HepG2 (cell line): Measurements from ENCODE around the gene DRAM1. TPM values are rescaled to one million over a fixed set of nuclear protein-coding genes. Genes with fewer than 3 reads are reported as not detected.
A peak's percentile ranks its signal among the peaks of the same experiment; 100 is the strongest.

Source experiments
- BRCA1 ChIP-seq: sonication (generic); formaldehyde crosslinking; IDR thresholded peaks from 2 replicates; pipeline ENCODE4 v1.4.0; 2020; ENCODE audit warnings: missing genetic modification reagents
- DNMT1 ChIP-seq: sonication (generic); formaldehyde crosslinking; IDR thresholded peaks from 2 replicates; pipeline ENCODE4 v1.5.1; 2020; ENCODE audit warnings: mild to moderate bottlenecking, missing genetic modification reagents
- ETV5 ChIP-seq: IDR thresholded peaks from 2 replicates; pipeline ENCODE4 v1.6.1; 2018; ENCODE audit warnings: missing biosample characterization, missing genetic modification reagents, inconsistent platforms, borderline replicate concordance
- FLYWCH1 ChIP-seq: sonication (generic); formaldehyde crosslinking; IDR thresholded peaks from 2 replicates; pipeline ENCODE4 v1.8.1; 2023; ENCODE audit warnings: mild to moderate bottlenecking, missing genetic modification reagents
- FOXC1 ChIP-seq: sonication (generic); formaldehyde crosslinking; IDR thresholded peaks from 2 replicates; pipeline ENCODE4 v1.8.0; 2022; ENCODE audit warnings: mild to moderate bottlenecking, missing genetic modification reagents, borderline replicate concordance
- HOMEZ ChIP-seq: IDR thresholded peaks from 2 replicates; pipeline ENCODE4 v1.6.1; 2016; ENCODE audit warnings: low read depth
- JUN ChIP-seq: sonication (generic); formaldehyde crosslinking; IDR thresholded peaks from 2 replicates; pipeline ENCODE4 v1.4.0; 2020; ENCODE audit warnings: mild to moderate bottlenecking, missing genetic modification reagents
- KLF11 ChIP-seq: IDR thresholded peaks from 2 replicates; pipeline ENCODE4 v1.6.1; 2016; ENCODE audit warnings: missing compliant biosample characterization
- RARG ChIP-seq: sonication (generic); formaldehyde crosslinking; IDR thresholded peaks from 2 replicates; pipeline ENCODE4 v1.4.0; 2020; ENCODE audit warnings: low read depth, mild to moderate bottlenecking, missing genetic modification reagents
- SMARCE1 ChIP-seq: fragments of 450-650 bp; IDR thresholded peaks from 2 replicates; pipeline ENCODE4 v1.6.1; 2017; ENCODE audit warnings: borderline replicate concordance
- ZFP37 ChIP-seq: sonication (generic); formaldehyde crosslinking; IDR thresholded peaks from 2 replicates; pipeline ENCODE4 v1.4.0; 2020; ENCODE audit warnings: missing genetic modification reagents, borderline replicate concordance
- ZNF205 ChIP-seq: IDR thresholded peaks from 2 replicates; pipeline ENCODE4 v1.6.1; 2018; ENCODE audit warnings: missing biosample characterization, missing genetic modification reagents
- ZNF263 ChIP-seq: sonication (generic); formaldehyde crosslinking; IDR thresholded peaks from 2 replicates; pipeline ENCODE4 v1.4.0; 2020; ENCODE audit warnings: missing genetic modification reagents
- ZNF775 ChIP-seq: sonication (generic); formaldehyde crosslinking; IDR thresholded peaks from 2 replicates; pipeline ENCODE4 v1.4.0; 2020; ENCODE audit warnings: missing genetic modification reagents, mild to moderate bottlenecking, moderate library complexity, borderline replicate concordance
- polyA plus RNA-seq, 8 experiments: library from polyadenylated mRNA; depleted of rRNA in 3 of 8; stranded (reverse) in 7 of 8; unstranded in 1 of 8; fragments of >200 nt; fragmentation: Illumina TruSeq in 4 of 8; extraction: Trizol in 4 of 8; gene quantifications; 2 replicates each; pipeline versions ENCODE4 v1.2.1 to v1.2.3, GENCODE V29; 2011 to 2016; ENCODE audit warnings: low read depth in 4 of 8, missing spikeins in 1 of 8, mixed read lengths in 1 of 8; ENCODE audit not compliant: insufficient read depth in 1 of 8
- total RNA-seq, 5 experiments: library from RNA; depleted of rRNA; stranded (reverse); fragments of >200 nt; fragmentation: Illumina TruSeq; extraction: Trizol; gene quantifications; 2 replicates each; pipeline ENCODE4 v1.2.3, GENCODE V29; 2016; ENCODE audit warnings: low read depth in 1 of 5
- TF ChIP-seq, protein P1 (sequence below): sonication (generic); formaldehyde crosslinking; IDR thresholded peaks from 2 replicates; pipeline ENCODE4 v1.5.1; 2020; ENCODE audit warnings: missing genetic modification reagents, mild to moderate bottlenecking, borderline replicate concordance
- TF ChIP-seq, protein P2 (sequence below): sonication (generic); formaldehyde crosslinking; IDR thresholded peaks from 2 replicates; pipeline ENCODE4 v1.4.0; 2020; ENCODE audit warnings: missing genetic modification reagents, borderline replicate concordance
- TF ChIP-seq, protein P3 (sequence below): sonication (generic); formaldehyde crosslinking; IDR thresholded peaks from 2 replicates; pipeline ENCODE4 v1.5.1; 2020; ENCODE audit warnings: mild to moderate bottlenecking, missing genetic modification reagents, borderline replicate concordance

Gene DRAM1
- total and polyA plus RNA-seq, 2 of the 13 experiments (the other 11 are each of a cell fraction or from before 2014, with no cell fraction given), result 20.9 to 32.6 TPM

DNA sequence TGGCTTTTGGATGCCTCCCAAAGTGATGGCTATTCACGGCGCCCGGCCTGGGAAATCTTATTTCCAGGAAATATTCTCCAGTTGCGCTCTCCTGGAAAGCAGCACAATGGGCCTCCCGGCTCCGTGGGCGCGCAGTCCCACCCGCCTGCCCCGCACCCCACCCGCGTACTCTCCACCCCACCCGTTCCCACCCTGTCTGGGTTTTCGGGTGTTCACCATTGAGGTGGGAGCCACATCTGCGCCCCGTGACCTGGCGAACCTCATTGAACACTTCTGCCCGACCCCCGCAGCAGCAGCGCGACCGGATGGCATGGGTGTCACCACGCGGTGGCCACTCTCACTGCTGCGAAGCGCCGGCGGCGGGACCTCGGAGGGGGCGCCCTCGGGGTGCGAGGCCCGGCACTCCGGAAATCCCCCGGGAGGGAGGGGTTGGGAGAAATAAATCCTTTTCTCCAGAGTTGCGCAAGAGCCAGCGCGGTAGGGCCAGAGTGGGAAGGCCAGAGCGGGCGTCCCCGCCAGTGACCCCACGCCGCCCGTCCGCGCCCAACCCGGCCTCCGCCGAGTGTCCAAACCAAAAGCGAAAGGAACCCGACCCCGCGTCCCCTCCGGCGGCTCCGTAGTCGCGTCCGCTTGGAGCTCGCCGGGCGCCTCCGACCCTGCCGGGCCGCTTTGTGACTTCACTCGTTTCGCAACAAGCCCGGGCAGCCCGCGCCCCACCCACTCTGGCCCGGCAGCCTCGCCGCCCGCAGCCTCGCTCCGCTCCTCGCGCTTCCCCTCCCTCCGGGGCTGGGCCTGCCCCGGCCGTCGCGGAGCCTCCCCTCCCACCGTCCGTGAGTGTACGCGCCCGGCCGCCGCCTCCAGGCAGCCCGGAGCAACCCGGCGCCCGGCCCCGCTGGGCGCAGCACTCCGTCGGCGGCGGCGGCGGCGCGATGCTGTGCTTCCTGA is at the start of gene DRAM1 (continued):
- TF ChIP-seq ZNF263 (CRISPR knock-in tag) (no peak), ZFP37 (CRISPR knock-in tag) (peak; percentile 67), RARG (CRISPR knock-in tag) (0 out of 2 replicates have a peak, but pooled peaks have one; percentile 21), ZNF205 (CRISPR knock-in tag) (no peak), ETV5 (CRISPR knock-in tag) (peak; percentile 93), SMARCE1 (no peak), ZNF775 (CRISPR knock-in tag) (no peak), BRCA1 (CRISPR knock-in tag) (no peak), FLYWCH1 (no peak), KLF11 (CRISPR knock-in tag) (0 out of 2 replicates have a peak, but pooled peaks have one; percentile 52), HOMEZ (CRISPR knock-in tag) (no peak), DNMT1 (CRISPR knock-in tag) (no peak; the same call in 1 of the 2 replicates), FOXC1 (CRISPR knock-in tag) (no peak; the same call in 1 of the 2 replicates), JUN (no peak)
- TF ChIP-seq, protein P1, sequence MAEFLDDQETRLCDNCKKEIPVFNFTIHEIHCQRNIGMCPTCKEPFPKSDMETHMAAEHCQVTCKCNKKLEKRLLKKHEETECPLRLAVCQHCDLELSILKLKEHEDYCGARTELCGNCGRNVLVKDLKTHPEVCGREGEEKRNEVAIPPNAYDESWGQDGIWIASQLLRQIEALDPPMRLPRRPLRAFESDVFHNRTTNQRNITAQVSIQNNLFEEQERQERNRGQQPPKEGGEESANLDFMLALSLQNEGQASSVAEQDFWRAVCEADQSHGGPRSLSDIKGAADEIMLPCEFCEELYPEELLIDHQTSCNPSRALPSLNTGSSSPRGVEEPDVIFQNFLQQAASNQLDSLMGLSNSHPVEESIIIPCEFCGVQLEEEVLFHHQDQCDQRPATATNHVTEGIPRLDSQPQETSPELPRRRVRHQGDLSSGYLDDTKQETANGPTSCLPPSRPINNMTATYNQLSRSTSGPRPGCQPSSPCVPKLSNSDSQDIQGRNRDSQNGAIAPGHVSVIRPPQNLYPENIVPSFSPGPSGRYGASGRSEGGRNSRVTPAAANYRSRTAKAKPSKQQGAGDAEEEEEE (CRISPR knock-in tag), result no peak
- TF ChIP-seq, protein P2, sequence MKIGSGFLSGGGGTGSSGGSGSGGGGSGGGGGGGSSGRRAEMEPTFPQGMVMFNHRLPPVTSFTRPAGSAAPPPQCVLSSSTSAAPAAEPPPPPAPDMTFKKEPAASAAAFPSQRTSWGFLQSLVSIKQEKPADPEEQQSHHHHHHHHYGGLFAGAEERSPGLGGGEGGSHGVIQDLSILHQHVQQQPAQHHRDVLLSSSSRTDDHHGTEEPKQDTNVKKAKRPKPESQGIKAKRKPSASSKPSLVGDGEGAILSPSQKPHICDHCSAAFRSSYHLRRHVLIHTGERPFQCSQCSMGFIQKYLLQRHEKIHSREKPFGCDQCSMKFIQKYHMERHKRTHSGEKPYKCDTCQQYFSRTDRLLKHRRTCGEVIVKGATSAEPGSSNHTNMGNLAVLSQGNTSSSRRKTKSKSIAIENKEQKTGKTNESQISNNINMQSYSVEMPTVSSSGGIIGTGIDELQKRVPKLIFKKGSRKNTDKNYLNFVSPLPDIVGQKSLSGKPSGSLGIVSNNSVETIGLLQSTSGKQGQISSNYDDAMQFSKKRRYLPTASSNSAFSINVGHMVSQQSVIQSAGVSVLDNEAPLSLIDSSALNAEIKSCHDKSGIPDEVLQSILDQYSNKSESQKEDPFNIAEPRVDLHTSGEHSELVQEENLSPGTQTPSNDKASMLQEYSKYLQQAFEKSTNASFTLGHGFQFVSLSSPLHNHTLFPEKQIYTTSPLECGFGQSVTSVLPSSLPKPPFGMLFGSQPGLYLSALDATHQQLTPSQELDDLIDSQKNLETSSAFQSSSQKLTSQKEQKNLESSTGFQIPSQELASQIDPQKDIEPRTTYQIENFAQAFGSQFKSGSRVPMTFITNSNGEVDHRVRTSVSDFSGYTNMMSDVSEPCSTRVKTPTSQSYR (CRISPR knock-in tag), result no peak; the same call in 1 of the 2 replicates
- TF ChIP-seq, protein P3, sequence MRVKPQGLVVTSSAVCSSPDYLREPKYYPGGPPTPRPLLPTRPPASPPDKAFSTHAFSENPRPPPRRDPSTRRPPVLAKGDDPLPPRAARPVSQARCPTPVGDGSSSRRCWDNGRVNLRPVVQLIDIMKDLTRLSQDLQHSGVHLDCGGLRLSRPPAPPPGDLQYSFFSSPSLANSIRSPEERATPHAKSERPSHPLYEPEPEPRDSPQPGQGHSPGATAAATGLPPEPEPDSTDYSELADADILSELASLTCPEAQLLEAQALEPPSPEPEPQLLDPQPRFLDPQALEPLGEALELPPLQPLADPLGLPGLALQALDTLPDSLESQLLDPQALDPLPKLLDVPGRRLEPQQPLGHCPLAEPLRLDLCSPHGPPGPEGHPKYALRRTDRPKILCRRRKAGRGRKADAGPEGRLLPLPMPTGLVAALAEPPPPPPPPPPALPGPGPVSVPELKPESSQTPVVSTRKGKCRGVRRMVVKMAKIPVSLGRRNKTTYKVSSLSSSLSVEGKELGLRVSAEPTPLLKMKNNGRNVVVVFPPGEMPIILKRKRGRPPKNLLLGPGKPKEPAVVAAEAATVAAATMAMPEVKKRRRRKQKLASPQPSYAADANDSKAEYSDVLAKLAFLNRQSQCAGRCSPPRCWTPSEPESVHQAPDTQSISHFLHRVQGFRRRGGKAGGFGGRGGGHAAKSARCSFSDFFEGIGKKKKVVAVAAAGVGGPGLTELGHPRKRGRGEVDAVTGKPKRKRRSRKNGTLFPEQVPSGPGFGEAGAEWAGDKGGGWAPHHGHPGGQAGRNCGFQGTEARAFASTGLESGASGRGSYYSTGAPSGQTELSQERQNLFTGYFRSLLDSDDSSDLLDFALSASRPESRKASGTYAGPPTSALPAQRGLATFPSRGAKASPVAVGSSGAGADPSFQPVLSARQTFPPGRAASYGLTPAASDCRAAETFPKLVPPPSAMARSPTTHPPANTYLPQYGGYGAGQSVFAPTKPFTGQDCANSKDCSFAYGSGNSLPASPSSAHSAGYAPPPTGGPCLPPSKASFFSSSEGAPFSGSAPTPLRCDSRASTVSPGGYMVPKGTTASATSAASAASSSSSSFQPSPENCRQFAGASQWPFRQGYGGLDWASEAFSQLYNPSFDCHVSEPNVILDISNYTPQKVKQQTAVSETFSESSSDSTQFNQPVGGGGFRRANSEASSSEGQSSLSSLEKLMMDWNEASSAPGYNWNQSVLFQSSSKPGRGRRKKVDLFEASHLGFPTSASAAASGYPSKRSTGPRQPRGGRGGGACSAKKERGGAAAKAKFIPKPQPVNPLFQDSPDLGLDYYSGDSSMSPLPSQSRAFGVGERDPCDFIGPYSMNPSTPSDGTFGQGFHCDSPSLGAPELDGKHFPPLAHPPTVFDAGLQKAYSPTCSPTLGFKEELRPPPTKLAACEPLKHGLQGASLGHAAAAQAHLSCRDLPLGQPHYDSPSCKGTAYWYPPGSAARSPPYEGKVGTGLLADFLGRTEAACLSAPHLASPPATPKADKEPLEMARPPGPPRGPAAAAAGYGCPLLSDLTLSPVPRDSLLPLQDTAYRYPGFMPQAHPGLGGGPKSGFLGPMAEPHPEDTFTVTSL (CRISPR knock-in tag), result peak; percentile 60; the same call in 1 of the 2 replicates
